Thymus (tissue), 11 donors: Measurements from ENCODE around the gene LRP1B. TPM values are rescaled to one million over a fixed set of nuclear protein-coding genes. Genes with fewer than 3 reads are reported as not detected.

Experiments used
- DNase-seq, 9 donors: peaks; one replicate each; pipeline ENCODE4 v3.0.0-alpha.2; 2013; ENCODE audit warnings: low spot score in 9 of 9, low read depth in 6 of 9, missing footprints in 1 of 9
- H3K27ac ChIP-seq, 2 donors: one replicate each; pipeline ENCODE4 v1.5.1; 2013; ENCODE audit warnings: control low read depth in 1 of 2, low read depth in 1 of 2, low read length in 1 of 2, mild to moderate bottlenecking in 1 of 2, moderate library complexity in 1 of 2
- H3K27me3 ChIP-seq, 2 donors: one replicate each; pipeline ENCODE4 v1.5.1; 2013; ENCODE audit warnings: low read length in 1 of 2; ENCODE audit not compliant: control insufficient read depth in 2 of 2, insufficient read depth in 1 of 2
- H3K36me3 ChIP-seq, 2 donors: one replicate each; pipeline ENCODE4 v1.5.1; 2013; ENCODE audit warnings: low read length in 1 of 2, mild to moderate bottlenecking in 1 of 2, moderate library complexity in 1 of 2; ENCODE audit not compliant: control insufficient read depth in 2 of 2, insufficient read depth in 2 of 2
- H3K4me1 ChIP-seq, 2 donors: one replicate each; pipeline ENCODE4 v1.5.1; 2013; ENCODE audit warnings: low read length in 2 of 2; ENCODE audit not compliant: control insufficient read depth in 2 of 2, insufficient read depth in 2 of 2
- H3K4me3 ChIP-seq, 2 donors: one replicate each; pipeline ENCODE4 v1.5.1; 2013; ENCODE audit warnings: low read length in 2 of 2, control low read depth in 1 of 2, mild to moderate bottlenecking in 1 of 2
- H3K9me3 ChIP-seq, 2 donors: one replicate each; pipeline ENCODE4 v1.5.1; 2013; ENCODE audit warnings: low read length in 1 of 2, mild to moderate bottlenecking in 1 of 2; ENCODE audit not compliant: control insufficient read depth in 2 of 2, insufficient read depth in 1 of 2
- WGBS: extraction: QIAGEN DNeasy Blood & Tissue Kit; methylation state at CpG from one replicate; pipeline ENCODE4 v1.1.7; 2013; 5-methylcytosine and 5-hydroxymethylcytosine counted together
- polyA plus RNA-seq: library from polyadenylated mRNA; stranded (reverse); fragments of 200-250 nt; gene quantifications from one replicate; pipeline ENCODE4 v1.2.3, GENCODE V29; 2013
- total RNA-seq: library from RNA; stranded (reverse); fragments of 120-200 nt; gene quantifications from one replicate; pipeline ENCODE4 v1.2.4, GENCODE V29; 2013
- donor health status: healthy.

The LRP1B gene
- total and polyA plus RNA-seq, 2 donors: 0.18 to 0.28 TPM

DNA sequence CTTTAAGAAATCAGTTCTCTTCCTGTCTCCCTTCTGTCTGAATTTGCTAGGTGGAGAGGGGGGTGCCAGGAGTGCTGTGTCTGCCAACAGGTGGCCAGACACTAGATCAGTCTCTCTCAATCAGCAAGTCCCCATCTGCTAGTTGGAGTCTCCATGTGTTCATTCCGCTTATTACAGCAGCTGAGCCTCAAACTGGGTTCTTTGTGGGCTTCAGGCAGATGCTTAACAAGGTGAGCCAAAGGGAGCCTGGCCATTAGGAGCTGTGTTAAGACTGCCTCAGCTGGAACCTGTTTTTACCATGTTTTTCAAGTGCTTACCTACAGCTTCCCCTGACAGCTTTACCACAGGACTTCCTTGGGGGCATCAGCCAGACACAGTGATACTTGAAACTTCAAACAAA lies 401.9 kb downstream of the LRP1B start:
- H3K36me3 ChIP-seq: no peaks in the 10 kb centered on the region
- no peak for DNase-seq
- WGBS: 95% methylated on average over 1 of the region's 1 CpG
- H3K27ac ChIP-seq: no peak overlapping the region
- no peaks in the 10 kb centered on the region for H3K27me3 ChIP-seq
- H3K4me3 ChIP-seq: no peak overlapping the region
- H3K4me1 ChIP-seq: no peaks in the 10 kb centered on the region
- H3K9me3 ChIP-seq: no peaks in the 10 kb centered on the region

DNA sequence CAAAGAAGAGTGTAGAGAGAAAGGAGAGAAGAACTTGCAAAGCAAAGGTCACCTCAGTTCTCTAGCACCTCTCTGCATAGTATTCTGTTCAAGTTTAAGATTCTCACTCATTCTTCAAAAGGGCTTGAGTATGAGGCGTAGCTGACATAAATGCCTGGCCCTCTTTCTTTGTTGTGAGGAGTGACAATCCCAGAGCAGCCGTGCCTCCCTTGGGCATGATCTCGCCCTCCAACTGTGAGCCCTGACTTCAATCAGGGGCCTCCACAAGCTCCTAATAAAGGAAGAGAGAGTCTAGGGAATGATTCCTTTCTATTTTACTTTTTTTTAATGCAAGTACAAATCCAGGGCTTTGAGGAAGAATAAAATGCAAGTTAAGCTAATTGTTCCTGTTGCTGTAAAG lies 402.7 kb downstream of the LRP1B start:
- Histone ChIP-seq H3K9me3 (no peaks in the 10 kb centered on the region), H3K27me3 (no peaks in the 10 kb centered on the region), H3K27ac (no peak overlapping the region), H3K4me1 (no peaks in the 10 kb centered on the region), H3K36me3 (no peaks in the 10 kb centered on the region), H3K4me3 (no peak overlapping the region)
- 82% methylated on average over 3 of the region's 3 CpGs for WGBS
- DNase-seq: no peak

DNA sequence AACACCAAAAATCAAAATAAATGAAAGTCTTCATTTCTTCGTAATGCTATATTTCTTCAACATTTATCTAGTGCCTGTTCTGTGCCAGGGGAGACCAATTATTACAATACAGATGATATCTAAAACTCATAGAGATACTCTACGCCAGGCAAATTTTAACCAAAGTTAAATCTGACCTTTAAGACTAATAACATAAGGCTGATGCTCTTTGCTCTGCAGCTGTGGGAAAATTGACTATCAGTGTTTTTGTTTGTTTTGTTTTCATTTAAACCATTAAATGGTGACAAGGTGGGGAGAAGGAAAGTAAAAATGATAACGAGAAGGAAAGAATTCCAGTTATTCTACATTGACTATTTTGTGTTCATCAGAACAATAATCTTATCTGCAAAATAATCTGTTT lies 406.4 kb downstream of the LRP1B start:
- DNase-seq: no peak
- WGBS: 93% methylated on average over 3 of the region's 3 CpGs
- H3K4me3 ChIP-seq: no peak overlapping the region

DNA sequence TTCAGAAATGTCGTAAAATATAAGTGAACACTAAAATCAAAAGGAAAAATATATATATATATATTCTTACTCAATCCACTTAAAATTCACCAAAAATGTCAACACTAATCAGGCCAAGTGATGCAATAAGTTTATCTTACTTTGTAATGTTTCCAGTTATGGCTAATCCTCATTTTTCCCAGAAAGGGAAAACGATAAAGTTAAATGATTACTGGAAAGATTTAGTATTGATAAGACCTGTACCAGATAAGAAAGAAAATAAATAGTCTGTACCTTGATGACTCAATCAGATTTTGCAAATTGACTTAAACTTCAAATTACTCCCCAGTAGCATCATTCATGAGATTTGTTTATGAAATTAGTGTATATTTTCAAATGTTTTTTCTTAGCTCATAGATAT lies 407.0 kb downstream of the LRP1B start:
- Histone ChIP-seq H3K27ac (no peak overlapping the region), H3K27me3 (no peaks in the 10 kb centered on the region), H3K4me3 (no peak overlapping the region), H3K9me3 (no peaks in the 10 kb centered on the region), H3K36me3 (no peaks in the 10 kb centered on the region), H3K4me1 (no peaks in the 10 kb centered on the region)
- 98% methylated on average over 2 of the region's 2 CpGs for WGBS
- DNase-seq: no peak

More for the DNA sequence above, 406.4 kb downstream of the LRP1B start:
- no peak overlapping the region for H3K27ac ChIP-seq
- H3K4me1 ChIP-seq: no peaks in the 10 kb centered on the region
- H3K36me3 ChIP-seq: no peaks in the 10 kb centered on the region
- no peaks in the 10 kb centered on the region for H3K9me3 ChIP-seq
- no peaks in the 10 kb centered on the region for H3K27me3 ChIP-seq

DNA sequence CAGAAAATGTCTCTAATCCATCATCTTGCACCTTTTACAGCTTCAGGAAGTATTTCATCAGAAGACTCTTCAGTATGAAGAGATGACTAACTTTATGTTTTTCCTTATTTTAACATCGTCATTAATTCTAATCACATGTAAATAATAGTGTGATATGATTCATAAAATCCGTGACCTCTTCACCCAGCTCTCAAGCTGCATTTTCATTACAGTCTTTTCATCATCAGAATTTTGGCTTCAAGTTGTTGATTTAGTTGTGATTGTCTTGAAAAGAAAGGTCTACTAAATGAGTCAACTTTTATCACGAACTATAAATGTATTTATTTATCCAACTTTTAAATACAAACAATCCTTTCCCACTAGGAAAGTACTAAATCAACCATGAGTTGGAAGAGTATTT lies 410.3 kb downstream of the LRP1B start:
- 92% methylated on average over 3 of the region's 3 CpGs for WGBS
- no peak for DNase-seq
- no peak overlapping the region for H3K4me3 ChIP-seq
- H3K27ac ChIP-seq: no peak overlapping the region
- H3K27me3 ChIP-seq: no peaks in the 10 kb centered on the region
- no peaks in the 10 kb centered on the region for H3K4me1 ChIP-seq
- no peaks in the 10 kb centered on the region for H3K36me3 ChIP-seq
- no peaks in the 10 kb centered on the region for H3K9me3 ChIP-seq

DNA sequence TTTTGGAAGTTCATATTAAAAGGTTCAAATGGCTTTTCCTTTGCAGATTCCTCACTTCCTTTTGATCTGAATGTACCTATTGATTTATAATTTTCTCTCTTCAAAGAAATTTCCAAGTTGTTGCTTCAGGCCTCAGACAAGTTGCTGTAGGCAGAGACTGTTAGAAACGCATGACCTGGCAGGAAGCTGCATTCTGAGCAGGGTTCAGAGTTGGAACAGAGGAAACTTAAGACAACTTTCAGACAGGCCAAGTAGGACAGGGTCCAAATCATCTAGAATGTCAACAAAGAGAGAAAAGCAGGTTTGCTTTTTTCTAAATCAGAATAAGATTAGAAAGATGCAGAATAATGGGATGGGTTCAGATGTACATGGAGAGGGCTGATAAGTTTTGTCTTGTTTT lies 416.3 kb downstream of the LRP1B start:
- Histone ChIP-seq H3K27ac (no peak overlapping the region), H3K36me3 (no peaks in the 10 kb centered on the region), H3K9me3 (no peaks in the 10 kb centered on the region), H3K4me1 (no peaks in the 10 kb centered on the region), H3K27me3 (no peaks in the 10 kb centered on the region), H3K4me3 (no peak overlapping the region)
- DNase-seq: peak in 1 of 9 donors; percentile 1
- WGBS: 90% methylated on average over 1 of the region's 1 CpG

DNA sequence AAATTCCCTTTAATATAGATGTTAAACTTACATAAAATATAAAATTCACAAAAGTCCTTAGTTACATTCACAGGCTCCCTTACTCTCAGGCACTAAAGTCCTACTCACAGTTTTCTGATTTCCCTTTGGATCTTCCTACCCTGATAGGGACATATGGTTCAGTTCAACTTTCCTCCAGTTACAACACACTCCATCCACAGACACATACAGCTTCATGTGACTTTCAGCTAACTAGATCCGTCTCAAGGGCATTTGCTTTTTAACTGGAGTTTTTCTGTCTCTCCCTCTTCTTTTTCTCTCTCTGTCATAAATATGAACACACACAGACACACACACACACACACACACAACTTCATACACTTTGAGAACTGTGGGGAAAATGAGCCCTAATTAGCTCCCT lies 419.2 kb downstream of the LRP1B start:
- no peak for DNase-seq
- Histone ChIP-seq H3K36me3 (no peaks in the 10 kb centered on the region), H3K4me3 (no peak overlapping the region), H3K27ac (no peak overlapping the region), H3K9me3 (no peaks in the 10 kb centered on the region), H3K4me1 (no peaks in the 10 kb centered on the region), H3K27me3 (no peaks in the 10 kb centered on the region)
- WGBS: 93% methylated on average over 1 of the region's 1 CpG

DNA sequence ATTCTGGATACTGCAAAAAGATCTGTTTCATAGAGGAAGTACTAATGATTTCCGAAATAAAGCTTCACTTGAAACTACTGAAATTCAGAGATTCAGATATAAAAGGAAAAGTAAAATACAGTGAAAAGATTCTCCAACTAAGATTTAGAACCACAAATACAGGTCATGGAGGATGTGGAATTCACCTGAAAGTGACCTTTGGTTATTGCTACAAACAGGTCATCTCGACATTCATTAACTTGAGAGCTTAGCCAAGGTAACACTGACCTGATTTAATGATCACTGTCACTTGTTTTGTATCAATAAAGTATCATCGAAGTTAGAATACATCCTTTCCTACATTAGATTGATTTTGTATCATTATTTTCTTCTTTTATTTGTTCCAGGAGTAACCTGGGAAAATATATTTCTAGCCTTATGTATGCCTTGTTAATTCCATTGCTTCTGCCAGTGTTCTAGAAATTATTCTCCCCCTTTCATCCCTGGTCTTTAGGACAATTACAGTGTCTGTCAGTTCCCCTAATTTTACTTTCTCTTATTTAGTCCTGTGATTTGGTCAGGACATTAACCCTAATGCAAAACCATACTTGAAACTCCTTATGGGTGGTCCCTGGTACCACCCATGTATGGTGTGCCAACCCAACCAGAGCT lies 420.1 kb downstream of the LRP1B start:
- H3K4me1 ChIP-seq: no peaks in the 10 kb centered on the region
- no peaks in the 10 kb centered on the region for H3K9me3 ChIP-seq
- H3K27me3 ChIP-seq: no peaks in the 10 kb centered on the region
- DNase-seq: no peak
- no peak overlapping the region for H3K4me3 ChIP-seq
- H3K27ac ChIP-seq: no peak overlapping the region
- no peaks in the 10 kb centered on the region for H3K36me3 ChIP-seq
- WGBS: 85% methylated on average over 3 of the region's 3 CpGs

DNA sequence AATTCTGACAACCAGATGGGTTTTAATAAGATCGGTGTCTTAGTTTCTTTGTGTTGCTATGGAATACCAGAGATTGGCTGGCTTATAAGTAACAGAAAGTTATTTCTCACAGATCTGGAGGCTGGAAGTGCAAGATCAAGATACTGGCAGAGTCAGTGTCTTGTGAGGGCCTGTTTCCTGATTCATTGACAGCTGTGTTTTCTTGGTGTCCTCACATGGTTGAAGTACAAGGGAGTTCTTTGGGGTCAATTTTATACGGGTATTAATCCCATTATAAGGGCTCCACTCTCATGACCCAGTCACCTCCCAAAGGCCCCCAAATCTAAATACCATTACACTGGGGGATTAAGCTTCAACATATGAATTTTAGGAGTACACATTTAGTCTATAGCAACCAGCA lies 421.1 kb downstream of the LRP1B start:
- Histone ChIP-seq H3K36me3 (no peaks in the 10 kb centered on the region), H3K27me3 (no peaks in the 10 kb centered on the region), H3K9me3 (no peaks in the 10 kb centered on the region), H3K4me1 (no peaks in the 10 kb centered on the region), H3K4me3 (no peak overlapping the region), H3K27ac (no peak overlapping the region)
- 94% methylated on average over 2 of the region's 2 CpGs for WGBS
- DNase-seq: no peak

DNA sequence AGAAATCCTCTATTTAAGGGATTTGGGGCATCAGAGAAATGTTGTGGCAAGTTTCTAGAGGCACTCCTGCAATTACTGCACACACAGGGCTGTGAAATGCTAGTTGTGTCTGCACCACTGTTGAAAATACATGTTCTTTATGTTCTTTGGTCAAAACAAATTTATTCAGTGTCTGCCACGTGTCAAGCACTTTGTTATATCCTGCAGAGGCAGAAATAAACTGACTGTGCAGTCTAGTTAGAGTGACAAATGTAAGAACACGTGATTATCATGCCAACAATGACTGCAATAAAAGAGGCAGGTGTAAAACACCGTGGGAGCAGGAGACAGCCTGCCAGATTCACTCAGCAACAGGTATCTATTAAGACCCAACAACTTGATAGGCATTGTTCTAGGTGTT lies 423.3 kb downstream of the LRP1B start:
- DNase-seq: no peak
- H3K9me3 ChIP-seq: no peaks in the 10 kb centered on the region
- no peak overlapping the region for H3K4me3 ChIP-seq
- no peaks in the 10 kb centered on the region for H3K4me1 ChIP-seq
- H3K27ac ChIP-seq: no peak overlapping the region
- H3K36me3 ChIP-seq: no peaks in the 10 kb centered on the region
- 63% methylated on average over 3 of the region's 3 CpGs for WGBS
- no peaks in the 10 kb centered on the region for H3K27me3 ChIP-seq
